ENCODE data around the gene RBM25.

DNA sequence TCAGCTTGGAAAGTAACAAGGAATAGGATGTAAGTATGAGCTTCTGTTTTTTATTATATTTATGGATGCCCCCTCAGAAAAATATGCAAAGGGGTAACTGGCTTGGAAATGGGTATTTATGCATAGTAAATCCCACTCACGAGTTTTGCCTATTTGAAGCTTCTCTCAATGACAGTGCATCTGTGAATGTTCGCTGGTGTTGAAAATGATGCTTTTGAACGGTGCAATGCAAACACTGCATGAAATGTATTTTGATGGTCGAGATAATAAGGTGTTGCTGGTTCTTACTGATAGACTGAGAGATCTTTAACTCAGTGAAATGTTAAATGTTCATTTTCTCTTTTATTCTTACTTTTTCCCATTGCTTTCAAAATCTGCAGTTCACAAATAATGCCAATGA is 42.0 kb downstream of the RBM25 start:
- TF ChIP-seq, protein P1, sequence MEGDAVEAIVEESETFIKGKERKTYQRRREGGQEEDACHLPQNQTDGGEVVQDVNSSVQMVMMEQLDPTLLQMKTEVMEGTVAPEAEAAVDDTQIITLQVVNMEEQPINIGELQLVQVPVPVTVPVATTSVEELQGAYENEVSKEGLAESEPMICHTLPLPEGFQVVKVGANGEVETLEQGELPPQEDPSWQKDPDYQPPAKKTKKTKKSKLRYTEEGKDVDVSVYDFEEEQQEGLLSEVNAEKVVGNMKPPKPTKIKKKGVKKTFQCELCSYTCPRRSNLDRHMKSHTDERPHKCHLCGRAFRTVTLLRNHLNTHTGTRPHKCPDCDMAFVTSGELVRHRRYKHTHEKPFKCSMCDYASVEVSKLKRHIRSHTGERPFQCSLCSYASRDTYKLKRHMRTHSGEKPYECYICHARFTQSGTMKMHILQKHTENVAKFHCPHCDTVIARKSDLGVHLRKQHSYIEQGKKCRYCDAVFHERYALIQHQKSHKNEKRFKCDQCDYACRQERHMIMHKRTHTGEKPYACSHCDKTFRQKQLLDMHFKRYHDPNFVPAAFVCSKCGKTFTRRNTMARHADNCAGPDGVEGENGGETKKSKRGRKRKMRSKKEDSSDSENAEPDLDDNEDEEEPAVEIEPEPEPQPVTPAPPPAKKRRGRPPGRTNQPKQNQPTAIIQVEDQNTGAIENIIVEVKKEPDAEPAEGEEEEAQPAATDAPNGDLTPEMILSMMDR (conservative IDR thresholded peaks at IDR 0.05; ENCODE audit: low read depth in 2 of 2), result no peak
- TF ChIP-seq EZH2 (IDR thresholded peaks at IDR 0.05; ENCODE audit: low read depth, unreplicated experiment) (no peak), STAT1 (IDR thresholded peaks at IDR 0.05; ENCODE audit: unreplicated experiment) (no peak), POLR2AphosphoS5 (IDR thresholded peaks at IDR 0.05; ENCODE audit: low read depth) (no peak), EZH2phosphoT487 (IDR thresholded peaks at IDR 0.05; ENCODE audit: unreplicated experiment) (no peak)
- TF ChIP-seq, protein P2, sequence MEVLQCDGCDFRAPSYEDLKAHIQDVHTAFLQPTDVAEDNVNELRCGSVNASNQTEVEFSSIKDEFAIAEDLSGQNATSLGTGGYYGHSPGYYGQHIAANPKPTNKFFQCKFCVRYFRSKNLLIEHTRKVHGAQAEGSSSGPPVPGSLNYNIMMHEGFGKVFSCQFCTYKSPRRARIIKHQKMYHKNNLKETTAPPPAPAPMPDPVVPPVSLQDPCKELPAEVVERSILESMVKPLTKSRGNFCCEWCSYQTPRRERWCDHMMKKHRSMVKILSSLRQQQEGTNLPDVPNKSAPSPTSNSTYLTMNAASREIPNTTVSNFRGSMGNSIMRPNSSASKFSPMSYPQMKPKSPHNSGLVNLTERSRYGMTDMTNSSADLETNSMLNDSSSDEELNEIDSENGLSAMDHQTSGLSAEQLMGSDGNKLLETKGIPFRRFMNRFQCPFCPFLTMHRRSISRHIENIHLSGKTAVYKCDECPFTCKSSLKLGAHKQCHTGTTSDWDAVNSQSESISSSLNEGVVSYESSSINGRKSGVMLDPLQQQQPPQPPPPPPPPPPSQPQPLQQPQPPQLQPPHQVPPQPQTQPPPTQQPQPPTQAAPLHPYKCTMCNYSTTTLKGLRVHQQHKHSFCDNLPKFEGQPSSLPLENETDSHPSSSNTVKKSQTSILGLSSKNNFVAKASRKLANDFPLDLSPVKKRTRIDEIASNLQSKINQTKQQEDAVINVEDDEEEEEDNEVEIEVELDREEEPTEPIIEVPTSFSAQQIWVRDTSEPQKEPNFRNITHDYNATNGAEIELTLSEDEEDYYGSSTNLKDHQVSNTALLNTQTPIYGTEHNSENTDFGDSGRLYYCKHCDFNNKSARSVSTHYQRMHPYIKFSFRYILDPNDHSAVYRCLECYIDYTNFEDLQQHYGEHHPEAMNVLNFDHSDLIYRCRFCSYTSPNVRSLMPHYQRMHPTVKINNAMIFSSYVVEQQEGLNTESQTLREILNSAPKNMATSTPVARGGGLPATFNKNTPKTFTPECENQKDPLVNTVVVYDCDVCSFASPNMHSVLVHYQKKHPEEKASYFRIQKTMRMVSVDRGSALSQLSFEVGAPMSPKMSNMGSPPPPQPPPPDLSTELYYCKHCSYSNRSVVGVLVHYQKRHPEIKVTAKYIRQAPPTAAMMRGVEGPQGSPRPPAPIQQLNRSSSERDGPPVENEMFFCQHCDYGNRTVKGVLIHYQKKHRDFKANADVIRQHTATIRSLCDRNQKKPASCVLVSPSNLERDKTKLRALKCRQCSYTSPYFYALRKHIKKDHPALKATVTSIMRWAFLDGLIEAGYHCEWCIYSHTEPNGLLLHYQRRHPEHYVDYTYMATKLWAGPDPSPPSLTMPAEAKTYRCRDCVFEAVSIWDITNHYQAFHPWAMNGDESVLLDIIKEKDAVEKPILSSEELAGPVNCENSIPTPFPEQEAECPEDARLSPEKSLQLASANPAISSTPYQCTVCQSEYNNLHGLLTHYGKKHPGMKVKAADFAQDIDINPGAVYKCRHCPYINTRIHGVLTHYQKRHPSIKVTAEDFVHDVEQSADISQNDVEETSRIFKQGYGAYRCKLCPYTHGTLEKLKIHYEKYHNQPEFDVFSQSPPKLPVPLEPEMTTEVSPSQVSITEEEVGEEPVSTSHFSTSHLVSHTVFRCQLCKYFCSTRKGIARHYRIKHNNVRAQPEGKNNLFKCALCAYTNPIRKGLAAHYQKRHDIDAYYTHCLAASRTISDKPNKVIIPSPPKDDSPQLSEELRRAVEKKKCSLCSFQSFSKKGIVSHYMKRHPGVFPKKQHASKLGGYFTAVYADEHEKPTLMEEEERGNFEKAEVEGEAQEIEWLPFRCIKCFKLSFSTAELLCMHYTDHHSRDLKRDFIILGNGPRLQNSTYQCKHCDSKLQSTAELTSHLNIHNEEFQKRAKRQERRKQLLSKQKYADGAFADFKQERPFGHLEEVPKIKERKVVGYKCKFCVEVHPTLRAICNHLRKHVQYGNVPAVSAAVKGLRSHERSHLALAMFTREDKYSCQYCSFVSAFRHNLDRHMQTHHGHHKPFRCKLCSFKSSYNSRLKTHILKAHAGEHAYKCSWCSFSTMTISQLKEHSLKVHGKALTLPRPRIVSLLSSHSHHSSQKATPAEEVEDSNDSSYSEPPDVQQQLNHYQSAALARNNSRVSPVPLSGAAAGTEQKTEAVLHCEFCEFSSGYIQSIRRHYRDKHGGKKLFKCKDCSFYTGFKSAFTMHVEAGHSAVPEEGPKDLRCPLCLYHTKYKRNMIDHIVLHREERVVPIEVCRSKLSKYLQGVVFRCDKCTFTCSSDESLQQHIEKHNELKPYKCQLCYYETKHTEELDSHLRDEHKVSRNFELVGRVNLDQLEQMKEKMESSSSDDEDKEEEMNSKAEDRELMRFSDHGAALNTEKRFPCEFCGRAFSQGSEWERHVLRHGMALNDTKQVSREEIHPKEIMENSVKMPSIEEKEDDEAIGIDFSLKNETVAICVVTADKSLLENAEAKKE (CRISPR knock-in tag; IDR thresholded peaks at IDR 0.05), result no peak
- TF ChIP-seq, protein P3, sequence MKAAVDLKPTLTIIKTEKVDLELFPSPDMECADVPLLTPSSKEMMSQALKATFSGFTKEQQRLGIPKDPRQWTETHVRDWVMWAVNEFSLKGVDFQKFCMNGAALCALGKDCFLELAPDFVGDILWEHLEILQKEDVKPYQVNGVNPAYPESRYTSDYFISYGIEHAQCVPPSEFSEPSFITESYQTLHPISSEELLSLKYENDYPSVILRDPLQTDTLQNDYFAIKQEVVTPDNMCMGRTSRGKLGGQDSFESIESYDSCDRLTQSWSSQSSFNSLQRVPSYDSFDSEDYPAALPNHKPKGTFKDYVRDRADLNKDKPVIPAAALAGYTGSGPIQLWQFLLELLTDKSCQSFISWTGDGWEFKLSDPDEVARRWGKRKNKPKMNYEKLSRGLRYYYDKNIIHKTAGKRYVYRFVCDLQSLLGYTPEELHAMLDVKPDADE (IDR thresholded peaks at IDR 0.05), result no peak
- TF ChIP-seq, protein P4, sequence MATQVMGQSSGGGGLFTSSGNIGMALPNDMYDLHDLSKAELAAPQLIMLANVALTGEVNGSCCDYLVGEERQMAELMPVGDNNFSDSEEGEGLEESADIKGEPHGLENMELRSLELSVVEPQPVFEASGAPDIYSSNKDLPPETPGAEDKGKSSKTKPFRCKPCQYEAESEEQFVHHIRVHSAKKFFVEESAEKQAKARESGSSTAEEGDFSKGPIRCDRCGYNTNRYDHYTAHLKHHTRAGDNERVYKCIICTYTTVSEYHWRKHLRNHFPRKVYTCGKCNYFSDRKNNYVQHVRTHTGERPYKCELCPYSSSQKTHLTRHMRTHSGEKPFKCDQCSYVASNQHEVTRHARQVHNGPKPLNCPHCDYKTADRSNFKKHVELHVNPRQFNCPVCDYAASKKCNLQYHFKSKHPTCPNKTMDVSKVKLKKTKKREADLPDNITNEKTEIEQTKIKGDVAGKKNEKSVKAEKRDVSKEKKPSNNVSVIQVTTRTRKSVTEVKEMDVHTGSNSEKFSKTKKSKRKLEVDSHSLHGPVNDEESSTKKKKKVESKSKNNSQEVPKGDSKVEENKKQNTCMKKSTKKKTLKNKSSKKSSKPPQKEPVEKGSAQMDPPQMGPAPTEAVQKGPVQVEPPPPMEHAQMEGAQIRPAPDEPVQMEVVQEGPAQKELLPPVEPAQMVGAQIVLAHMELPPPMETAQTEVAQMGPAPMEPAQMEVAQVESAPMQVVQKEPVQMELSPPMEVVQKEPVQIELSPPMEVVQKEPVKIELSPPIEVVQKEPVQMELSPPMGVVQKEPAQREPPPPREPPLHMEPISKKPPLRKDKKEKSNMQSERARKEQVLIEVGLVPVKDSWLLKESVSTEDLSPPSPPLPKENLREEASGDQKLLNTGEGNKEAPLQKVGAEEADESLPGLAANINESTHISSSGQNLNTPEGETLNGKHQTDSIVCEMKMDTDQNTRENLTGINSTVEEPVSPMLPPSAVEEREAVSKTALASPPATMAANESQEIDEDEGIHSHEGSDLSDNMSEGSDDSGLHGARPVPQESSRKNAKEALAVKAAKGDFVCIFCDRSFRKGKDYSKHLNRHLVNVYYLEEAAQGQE (IDR thresholded peaks at IDR 0.05; ENCODE audit: unreplicated experiment), result no peak
